Measurements from ENCODE around the gene XKR7. TPM values are rescaled to one million over a fixed set of nuclear protein-coding genes. Genes with fewer than 3 reads are reported as not detected.

The XKR7 gene
- total and polyA plus RNA-seq, 10 of the 15 experiments (the other 5 are each of a cell fraction or from before 2014, with no cell fraction given): not detected

DNA sequence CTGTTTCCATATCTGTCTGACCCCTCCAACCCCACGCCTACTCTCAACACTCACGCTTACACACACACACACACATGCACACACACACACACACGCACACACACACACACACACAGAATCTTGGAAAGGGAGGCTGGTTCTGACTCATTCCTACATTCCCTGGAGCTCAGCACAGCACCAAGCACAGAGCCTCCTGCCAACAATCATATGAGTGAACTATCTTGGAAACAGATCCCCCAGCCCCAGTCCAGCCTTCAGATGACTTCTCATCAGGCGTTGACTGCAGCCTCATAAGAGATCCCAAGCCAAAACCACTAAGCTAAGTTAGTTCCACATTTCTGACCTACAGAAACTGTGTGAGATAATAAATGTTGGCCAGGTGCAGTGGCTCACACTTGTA is 70.0 kb downstream of the XKR7 start:
- H3K4me3 ChIP-seq: no peak overlapping the region
- H3K9ac ChIP-seq (ENCODE audit: control insufficient read depth, insufficient read depth, low read length): no peak overlapping the region
- no peaks in the 10 kb centered on the region for H4K20me1 ChIP-seq (ENCODE audit: control insufficient read depth, insufficient read depth)
- H3K79me2 ChIP-seq (ENCODE audit: control insufficient read depth, insufficient read depth, low read length): no peaks in the 10 kb centered on the region
- peaks cover 5% of the 10 kb centered on the region; the same call in 2 of the 3 replicates for H3K9me3 ChIP-seq (replicated peaks; ENCODE audit: control insufficient read depth, insufficient read depth, low read length)
- no peak overlapping the region for H3K27ac ChIP-seq (ENCODE audit: control insufficient read depth, insufficient read depth)
- BruUV-seq (replicated peaks): no TSS peak
- intact Hi-C loops (cut with micrococcal nuclease; ENCODE audit: unreplicated experiment): no loop called here
- H3K4me2 ChIP-seq (ENCODE audit: control insufficient read depth, insufficient read depth): no peak overlapping the region
- WGBS (ENCODE audit: insufficient coverage, insufficient replicate concordance, low lambda C conversion rate, missing lambda C conversion rate): 83% methylated on average over 4 of the region's 4 CpGs
- RAD21 ChIA-PET (ENCODE audit: unreplicated experiment): interaction anchor here (1.2 to 8.6 kb wide), 3 partner anchors 22 to 87 kb away, joined by 3 to 215 read pairs (median 7); partner anchors contain the start of gene HCK
- SMC1A ChIA-PET (ENCODE audit: uncharacterized antibody, unreplicated experiment): interaction anchor here (0.6 to 10.2 kb wide), 5 partner anchors 10 to 53 kb away, joined by 3 to 344 read pairs (median 5); no protein-coding TSS in a partner anchor
- POLR2A ChIA-PET: interaction anchor here (0.5 to 1.0 kb wide), 5 partner anchors 13 to 232 kb away, joined by 3 to 4 read pairs (median 3); no protein-coding TSS in a partner anchor
- DNase-seq (ENCODE audit: low read depth, low spot score) (no peak), FAIRE-seq (no peak), ATAC-seq (no peak)
- H3K27me3 ChIP-seq (replicated peaks in 1 of 2; ENCODE audit: control insufficient read depth in 2 of 2, insufficient read depth in 2 of 2, low read length in 1 of 2): no peaks in the 10 kb centered on the region; a peak in 1 of 4 replicates
- no peaks in the 10 kb centered on the region for H3K36me3 ChIP-seq (ENCODE audit: control insufficient read depth in 2 of 2, insufficient read depth in 2 of 2, low read length in 1 of 2)
- no peak overlapping the region for H2AFZ ChIP-seq (ENCODE audit: control insufficient read depth, low read depth, low read length)
- H3K4me1 ChIP-seq (ENCODE audit: control insufficient read depth, insufficient read depth, low read length): peaks cover 30% of the 10 kb centered on the region
- CTCF ChIA-PET: interaction anchor here (0.8 to 9.5 kb wide), 4 partner anchors 15 to 51 kb away, joined by 4 to 298 read pairs (median 96); partner anchors contain the start of gene HCK
- in situ Hi-C loops (cut with MboI): no loop called here
- peak; percentile 41 for TF ChIP-seq RUNX3 (IDR thresholded peaks at IDR 0.05; ENCODE audit: low read length)
- TF ChIP-seq IKZF2 (IDR thresholded peaks at IDR 0.05): peak in 1 of 2 experiments; percentile 34; a peak in 1 of 4 replicates
- no peak for TF ChIP-seq ZBED1 (IDR thresholded peaks at IDR 0.05; ENCODE audit: borderline replicate concordance)
- 0 out of 2 replicates have a peak, but pooled peaks have one; percentile 48 for TF ChIP-seq CBX5 (IDR thresholded peaks at IDR 0.05; ENCODE audit: low read depth)
- no peak for TF ChIP-seq TCF3 (IDR thresholded peaks at IDR 0.05; ENCODE audit: borderline replicate concordance, insufficient read depth, low read depth, low read length)
- 0 out of 2 replicates have a peak, but pooled peaks have one; percentile 28 for TF ChIP-seq NBN (IDR thresholded peaks at IDR 0.05)

All from GM12878 (cell line).